Stimulated activated naive CD4-positive, alpha-beta T cell (primary cell): ENCODE measurements around the gene SERTAD4.

Experiments used
- DNase-seq, 6 experiments: peaks; one replicate each; lab custom pipeline; 2025; lab: John Stamatoyannopoulos, UW

Gene SERTAD4

GRCh38 chr1:210233216-210233494, 559 bp downstream of the SERTAD4 start:
- no peak for DNase-seq

- no peak for DNase-seq
These were observed 1.1 kb downstream of the SERTAD4 start for GRCh38 chr1:210233495-210234328.

GRCh38 chr1:210234329-210234757, 1.7 kb downstream of the SERTAD4 start:
- no peak for DNase-seq

GRCh38 chr1:210235363-210236053, 2.9 kb downstream of the SERTAD4 start:
- DNase-seq, result no peak

GRCh38 chr1:210236386-210236839, 3.8 kb downstream of the SERTAD4 start:
- DNase-seq, result no peak

- DNase-seq, result no peak
These were observed 4.3 kb downstream of the SERTAD4 start for GRCh38 chr1:210236840-210237409.

- no peak for DNase-seq
These were observed 4.9 kb downstream of the SERTAD4 start for GRCh38 chr1:210237479-210237878.

- DNase-seq, result no peak
These were observed 5.4 kb downstream of the SERTAD4 start for GRCh38 chr1:210237981-210238380.

GRCh38 chr1:210239349-210240111, 6.9 kb downstream of the SERTAD4 start:
- no peak for DNase-seq

- no peak for DNase-seq
These were observed 8.5 kb downstream of the SERTAD4 start for GRCh38 chr1:210241121-210241520.

GRCh38 chr1:210244746-210245367, 12.3 kb downstream of the SERTAD4 start:
- DNase-seq, result no peak

- DNase-seq, result no peak
These were observed 13.9 kb downstream of the SERTAD4 start for GRCh38 chr1:210246447-210246846.

- no peak for DNase-seq
These were observed 15.7 kb downstream of the SERTAD4 start for GRCh38 chr1:210248341-210248740.

- no peak for DNase-seq
These were observed 18.0 kb downstream of the SERTAD4 start for GRCh38 chr1:210250665-210250997.

GRCh38 chr1:210250998-210251679, 18.5 kb downstream of the SERTAD4 start:
- DNase-seq, result no peak

- no peak for DNase-seq
These were observed 19.3 kb downstream of the SERTAD4 start for GRCh38 chr1:210251680-210252490.

GRCh38 chr1:210252621-210253051, 20.0 kb downstream of the SERTAD4 start:
- no peak for DNase-seq

- no peak for DNase-seq
These were observed 21.7 kb downstream of the SERTAD4 start for GRCh38 chr1:210254298-210254697.

- DNase-seq, result no peak
These were observed 25.3 kb downstream of the SERTAD4 start for GRCh38 chr1:210257698-210258529.

- no peak for DNase-seq
These were observed 27.0 kb downstream of the SERTAD4 start for GRCh38 chr1:210259561-210259960.
